HepG2 (cell line): ENCODE results near the gene STRADA. TPM values are rescaled to one million over a fixed set of nuclear protein-coding genes. Genes with fewer than 3 reads are reported as not detected.

Source experiments
- ADNP ChIP-seq: sonication (generic); formaldehyde crosslinking; IDR thresholded peaks from 2 replicates; pipeline ENCODE4 v1.4.0; 2020; ENCODE audit warnings: missing genetic modification reagents
- CTCF ChIP-seq: sonication (generic); formaldehyde crosslinking; IDR thresholded peaks from 2 replicates; pipeline ENCODE4 v1.5.0; 2020; ENCODE audit warnings: mild to moderate bottlenecking, missing genetic modification reagents, moderate library complexity
- E2F5 ChIP-seq: sonication (generic); formaldehyde crosslinking; conservative IDR thresholded peaks from 2 replicates; pipeline ENCODE4 v1.4.0; 2020; ENCODE audit warnings: missing genetic modification reagents
- FIP1L1 ChIP-seq: fragments of 200-400 bp; formaldehyde crosslinking; IDR thresholded peaks from 2 replicates; pipeline ENCODE4 v1.6.1; 2018; ENCODE audit warnings: low read depth, mild to moderate bottlenecking, low read length, moderate library complexity, borderline replicate concordance; ENCODE audit not compliant: insufficient read depth
- FOSL1 ChIP-seq: sonication (generic); formaldehyde crosslinking; IDR thresholded peaks from 2 replicates; pipeline ENCODE4 v1.9.0; 2021; ENCODE audit warnings: missing genetic modification reagents, borderline replicate concordance
- FOSL2 ChIP-seq: sonication (generic); formaldehyde crosslinking; IDR thresholded peaks from 2 replicates; pipeline ENCODE4 v1.4.0; 2020; ENCODE audit warnings: missing genetic modification reagents
- JDP2 ChIP-seq: sonication (generic); formaldehyde crosslinking; IDR thresholded peaks from 2 replicates; pipeline ENCODE4 v1.8.1; 2022; ENCODE audit warnings: missing genetic modification reagents, borderline replicate concordance
- KDM5A ChIP-seq: fragments of 200-600 bp; sonication (generic); IDR thresholded peaks from 2 replicates; pipeline ENCODE4 v1.7.0; 2018; ENCODE audit warnings: antibody characterized with exemption, mild to moderate bottlenecking, low read length, borderline replicate concordance
- NRL ChIP-seq: sonication (generic); formaldehyde crosslinking; IDR thresholded peaks from 2 replicates; pipeline ENCODE4 v1.5.0; 2020; ENCODE audit warnings: missing genetic modification reagents, mild to moderate bottlenecking, moderate library complexity, borderline replicate concordance
- PBX3 ChIP-seq: sonication (generic); formaldehyde crosslinking; IDR thresholded peaks from 2 replicates; pipeline ENCODE4 v1.8.1; 2023; ENCODE audit warnings: missing genetic modification reagents, inconsistent platforms, borderline replicate concordance
- PHB2 ChIP-seq: fragments of 450-650 bp; IDR thresholded peaks from 2 replicates; pipeline ENCODE4 v1.6.1; 2018; ENCODE audit not compliant: partially characterized antibody
- PITX1 ChIP-seq: sonication (generic); formaldehyde crosslinking; IDR thresholded peaks from 2 replicates; pipeline ENCODE4 v1.5.1; 2020; ENCODE audit warnings: mild to moderate bottlenecking, missing genetic modification reagents
- SNAPC2 ChIP-seq: sonication (generic); formaldehyde crosslinking; IDR thresholded peaks from 2 replicates; pipeline ENCODE4 v1.8.1; 2022; ENCODE audit warnings: mild to moderate bottlenecking, missing genetic modification reagents
- SPEN ChIP-seq: sonication (generic); formaldehyde crosslinking; IDR thresholded peaks from 2 replicates; pipeline ENCODE4 v1.5.1; 2020; ENCODE audit warnings: low read depth, mild to moderate bottlenecking, missing genetic modification reagents
- TCF7 ChIP-seq: sonication (generic); IDR thresholded peaks from 2 replicates; pipeline ENCODE4 v1.6.1; 2016; ENCODE audit warnings: antibody characterized with exemption, low read depth
- TSC22D2 ChIP-seq: sonication (generic); formaldehyde crosslinking; IDR thresholded peaks from 2 replicates; pipeline ENCODE4 v1.5.1; 2020; ENCODE audit warnings: missing genetic modification reagents, mild to moderate bottlenecking, borderline replicate concordance
- ZNF232 ChIP-seq: sonication (generic); formaldehyde crosslinking; IDR thresholded peaks from 2 replicates; pipeline ENCODE4 v1.4.0; 2020; ENCODE audit warnings: missing genetic modification reagents, borderline replicate concordance
- ZNF432 ChIP-seq: sonication (generic); formaldehyde crosslinking; IDR thresholded peaks from 2 replicates; pipeline ENCODE4 v1.5.0; 2020; ENCODE audit warnings: missing genetic modification reagents, mild to moderate bottlenecking, borderline replicate concordance
- ZNF549 ChIP-seq: sonication (generic); formaldehyde crosslinking; IDR thresholded peaks from 2 replicates; pipeline ENCODE4 v1.5.0; 2020; ENCODE audit warnings: missing genetic modification reagents
- ZNF552 ChIP-seq: sonication (generic); formaldehyde crosslinking; IDR thresholded peaks from 2 replicates; pipeline ENCODE4 v1.9.0; 2022; ENCODE audit warnings: missing genetic modification reagents, mild to moderate bottlenecking, borderline replicate concordance
- ZNF558 ChIP-seq: sonication (generic); formaldehyde crosslinking; IDR thresholded peaks from 2 replicates; pipeline ENCODE4 v1.9.0; 2022; ENCODE audit warnings: mild to moderate bottlenecking, missing genetic modification reagents, borderline replicate concordance
- ZNF720 ChIP-seq: sonication (generic); formaldehyde crosslinking; IDR thresholded peaks from 2 replicates; pipeline ENCODE4 v1.4.0; 2020; ENCODE audit warnings: missing genetic modification reagents
- ZXDC ChIP-seq: sonication (generic); formaldehyde crosslinking; IDR thresholded peaks from 2 replicates; pipeline ENCODE4 v1.5.0; 2020; ENCODE audit warnings: mild to moderate bottlenecking, missing genetic modification reagents
- polyA plus RNA-seq, 8 experiments: library from polyadenylated mRNA; depleted of rRNA in 3 of 8; stranded (reverse) in 7 of 8; unstranded in 1 of 8; fragments of >200 nt; fragmentation: Illumina TruSeq in 4 of 8; extraction: Trizol in 4 of 8; gene quantifications; 2 replicates each; pipeline versions ENCODE4 v1.2.1 to v1.2.3, GENCODE V29; 2011 to 2016; ENCODE audit warnings: low read depth in 4 of 8, missing spikeins in 1 of 8, mixed read lengths in 1 of 8; ENCODE audit not compliant: insufficient read depth in 1 of 8
- total RNA-seq, 5 experiments: library from RNA; depleted of rRNA; stranded (reverse); fragments of >200 nt; fragmentation: Illumina TruSeq; extraction: Trizol; gene quantifications; 2 replicates each; pipeline ENCODE4 v1.2.3, GENCODE V29; 2016; ENCODE audit warnings: low read depth in 1 of 5

STRADA gene
- total and polyA plus RNA-seq, 2 of the 13 experiments (the other 11 are each of a cell fraction or from before 2014, with no cell fraction given): 17.6 to 17.9 TPM

GRCh38 chr17:63774141-63774968 lies 32.8 kb upstream of the STRADA start, which contains the start of gene DDX42 (continued):
- TF ChIP-seq PITX1 (CRISPR knock-in tag) (no peak), FIP1L1 (no peak), ADNP (CRISPR knock-in tag) (no peak), ZNF232 (CRISPR knock-in tag) (no peak), TCF7 (no peak), FOSL2 (CRISPR knock-in tag) (no peak), NRL (CRISPR knock-in tag) (no peak), ZXDC (CRISPR knock-in tag) (0 out of 2 replicates have a peak, but pooled peaks have one; percentile 56), PHB2 (no peak), SNAPC2 (CRISPR knock-in tag) (peak; percentile 70; the same call in 1 of the 2 replicates), KDM5A (0 out of 2 replicates have a peak, but pooled peaks have one; percentile 33), FOSL1 (CRISPR knock-in tag) (0 out of 2 replicates have a peak, but pooled peaks have one; percentile 31), ZNF549 (CRISPR knock-in tag) (no peak), ZNF720 (no peak), E2F5 (CRISPR knock-in tag) (0 out of 2 replicates have a peak, but pooled peaks have one; percentile 31), SPEN (peak; percentile 51; the same call in 1 of the 2 replicates), PBX3 (CRISPR knock-in tag) (0 out of 2 replicates have a peak, but pooled peaks have one; percentile 65), ZNF558 (CRISPR knock-in tag) (peak; percentile 86; the same call in 1 of the 2 replicates), JDP2 (CRISPR knock-in tag) (no peak; the same call in 1 of the 2 replicates), CTCF (peak; percentile 43), TSC22D2 (no peak), ZNF552 (CRISPR knock-in tag) (no peak), ZNF432 (CRISPR knock-in tag) (no peak)
